GM12891 (cell line): ENCODE data around the gene AK5.

Experiments
- POLR2A ChIP-seq: IDR thresholded peaks from 2 replicates; pipeline ENCODE4 v1.6.1; 2011; ENCODE audit warnings: low read depth, low read length, control low read depth
- POLR2AphosphoS5 ChIP-seq: IDR thresholded peaks from 2 replicates; pipeline ENCODE4 v1.6.1; 2011; ENCODE audit warnings: low read depth, low read length, control low read depth
- SPI1 ChIP-seq: IDR thresholded peaks from 2 replicates; pipeline ENCODE4 v1.6.1; 2011; ENCODE audit warnings: low read depth, low read length, control low read depth
- TAF1 ChIP-seq: IDR thresholded peaks from 2 replicates; pipeline ENCODE4 v1.6.1; 2011; ENCODE audit warnings: low read depth, low read length, control low read depth

DNA sequence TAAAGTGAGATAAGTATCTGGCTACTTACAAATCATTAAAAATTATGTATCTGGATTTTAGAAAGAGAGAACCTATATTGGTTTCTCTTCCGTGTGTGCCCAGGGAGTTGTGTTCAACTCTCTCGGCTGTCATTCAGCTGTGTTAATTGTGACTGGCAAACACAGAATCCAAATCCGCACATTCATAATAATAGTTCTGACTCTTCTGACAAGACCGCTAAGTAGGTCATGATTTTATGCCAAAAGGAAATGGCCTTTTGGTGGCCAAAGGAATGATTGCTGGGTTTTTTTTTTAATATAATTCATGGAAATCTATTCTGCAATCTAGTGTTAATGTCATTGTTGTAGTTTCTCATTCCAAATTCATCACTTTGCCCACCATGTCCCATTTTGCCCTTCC, 110.7 kb downstream of the AK5 start:
- TF ChIP-seq TAF1 = no peak
- TF ChIP-seq POLR2A = no peak
- no peak for TF ChIP-seq SPI1
- TF ChIP-seq POLR2AphosphoS5 = no peak
